HepG2 (cell line): ENCODE results near the gene STPG4. TPM values are rescaled to one million over a fixed set of nuclear protein-coding genes. Genes with fewer than 3 reads are reported as not detected.

Experiments used
- FOXK1 ChIP-seq: sonication (generic); formaldehyde crosslinking; IDR thresholded peaks from 2 replicates; pipeline ENCODE4 v1.4.0; 2020; ENCODE audit warnings: low read depth, missing genetic modification reagents, borderline replicate concordance
- LCORL ChIP-seq, 2 experiments: fragments of 450-650 bp in 1 of 2; sonication (generic) in 1 of 2; formaldehyde crosslinking in 1 of 2; IDR thresholded peaks; 2 replicates each; pipeline versions ENCODE4 v1.5.0 to v1.6.1; 2017 to 2020; ENCODE audit warnings: antibody characterized with exemption in 1 of 2, missing genetic modification reagents in 1 of 2
- MAFK ChIP-seq, 2 experiments: IDR thresholded peaks in 1 of 2; conservative IDR thresholded peaks in 1 of 2; 2 replicates each; pipeline ENCODE4 v1.6.1; 2011; ENCODE audit warnings: improper control_type of control experiment in 2 of 2, low read length in 2 of 2
- NCOA1 ChIP-seq: sonication (generic); formaldehyde crosslinking; IDR thresholded peaks from 2 replicates; pipeline ENCODE4 v1.9.0; 2021; ENCODE audit warnings: missing genetic modification reagents
- RXRB ChIP-seq: IDR thresholded peaks from 2 replicates; pipeline ENCODE4 v1.6.1; 2016; ENCODE audit warnings: borderline replicate concordance, missing genetic modification reagents, missing compliant biosample characterization
- SIN3A ChIP-seq: IDR thresholded peaks from 2 replicates; pipeline ENCODE4 v1.6.1; 2011; ENCODE audit warnings: low read depth, mild to moderate bottlenecking, control low read depth, low read length, borderline replicate concordance
- ZFYVE20 ChIP-seq: sonication (generic); formaldehyde crosslinking; IDR thresholded peaks from 2 replicates; pipeline ENCODE4 v1.8.0; 2023; ENCODE audit warnings: low read depth, mild to moderate bottlenecking, moderate library complexity, missing genetic modification reagents, borderline replicate concordance
- ZNF326 ChIP-seq: sonication (generic); formaldehyde crosslinking; IDR thresholded peaks from 2 replicates; pipeline ENCODE4 v1.4.0; 2020; ENCODE audit warnings: missing genetic modification reagents, borderline replicate concordance
- ZNF331 ChIP-seq: sonication (generic); formaldehyde crosslinking; IDR thresholded peaks from 2 replicates; pipeline ENCODE4 v1.4.0; 2020; ENCODE audit warnings: missing genetic modification reagents
- ZNF333 ChIP-seq: sonication (generic); formaldehyde crosslinking; IDR thresholded peaks from 2 replicates; pipeline ENCODE4 v1.4.0; 2020; ENCODE audit warnings: mild to moderate bottlenecking, missing genetic modification reagents, borderline replicate concordance
- ZNF510 ChIP-seq: sonication (generic); formaldehyde crosslinking; IDR thresholded peaks from 2 replicates; pipeline ENCODE4 v1.4.0; 2020; ENCODE audit warnings: low read depth, mild to moderate bottlenecking, missing genetic modification reagents
- ZNF75D ChIP-seq: sonication (generic); formaldehyde crosslinking; IDR thresholded peaks from 2 replicates; pipeline ENCODE4 v1.8.1; 2023; ENCODE audit warnings: missing genetic modification reagents, mild to moderate bottlenecking, borderline replicate concordance
- polyA plus RNA-seq, 8 experiments: library from polyadenylated mRNA; depleted of rRNA in 3 of 8; stranded (reverse) in 7 of 8; unstranded in 1 of 8; fragments of >200 nt; fragmentation: Illumina TruSeq in 4 of 8; extraction: Trizol in 4 of 8; gene quantifications; 2 replicates each; pipeline versions ENCODE4 v1.2.1 to v1.2.3, GENCODE V29; 2011 to 2016; ENCODE audit warnings: low read depth in 4 of 8, missing spikeins in 1 of 8, mixed read lengths in 1 of 8; ENCODE audit not compliant: insufficient read depth in 1 of 8
- total RNA-seq, 5 experiments: library from RNA; depleted of rRNA; stranded (reverse); fragments of >200 nt; fragmentation: Illumina TruSeq; extraction: Trizol; gene quantifications; 2 replicates each; pipeline ENCODE4 v1.2.3, GENCODE V29; 2016; ENCODE audit warnings: low read depth in 1 of 5
- TF ChIP-seq, protein P1 (sequence below): IDR thresholded peaks from 2 replicates; pipeline ENCODE4 v1.6.1; 2016

Gene STPG4
- total and polyA plus RNA-seq, 2 of the 13 experiments (the other 11 are each of a cell fraction or from before 2014, with no cell fraction given) = 0.11 to 0.15 TPM

DNA sequence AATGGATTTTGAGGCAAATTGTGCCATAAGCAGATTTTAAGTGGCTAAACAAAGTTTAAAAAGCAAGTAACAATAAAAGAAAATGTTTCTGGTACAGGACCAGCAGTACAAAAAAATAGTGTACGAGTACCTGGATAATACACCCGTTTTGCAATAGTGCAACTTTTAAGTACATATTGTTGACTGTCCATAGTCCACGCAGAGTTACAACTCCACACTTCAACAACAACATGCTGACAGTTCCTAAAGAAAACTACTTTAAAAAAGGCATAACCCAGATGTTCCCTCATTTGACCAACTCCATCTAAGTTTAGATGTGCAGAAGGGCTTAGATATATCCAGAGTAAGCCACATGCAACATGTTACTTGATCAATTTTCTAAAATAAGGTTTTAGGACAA is 5.1 kb upstream of the STPG4 start (continued):
- TF ChIP-seq ZNF326 (CRISPR knock-in tag) (no peak), ZNF333 (CRISPR knock-in tag) (no peak), LCORL (IDR thresholded peaks at IDR 0.05) (no peak), LCORL (CRISPR knock-in tag; IDR thresholded peaks at IDR 0.05) (peak; percentile 56; the same call in 1 of the 2 replicates), RXRB (CRISPR knock-in tag) (peak; percentile 72), ZFYVE20 (CRISPR knock-in tag) (no peak), MAFK (conservative IDR thresholded peaks at IDR 0.05 in 1 of 2, IDR thresholded peaks at IDR 0.05 in 1 of 2; ENCODE audit: low read length in 2 of 2) (peak in 1 of 2 experiments; percentile 19; a peak in 1 of 4 replicates), ZNF510 (CRISPR knock-in tag) (no peak), NCOA1 (CRISPR knock-in tag) (no peak), ZNF75D (CRISPR knock-in tag) (no peak), FOXK1 (CRISPR knock-in tag) (peak; percentile 80; the same call in 1 of the 2 replicates), ZNF331 (peak; percentile 63; the same call in 1 of the 2 replicates), SIN3A (no peak)
- TF ChIP-seq, protein P1, sequence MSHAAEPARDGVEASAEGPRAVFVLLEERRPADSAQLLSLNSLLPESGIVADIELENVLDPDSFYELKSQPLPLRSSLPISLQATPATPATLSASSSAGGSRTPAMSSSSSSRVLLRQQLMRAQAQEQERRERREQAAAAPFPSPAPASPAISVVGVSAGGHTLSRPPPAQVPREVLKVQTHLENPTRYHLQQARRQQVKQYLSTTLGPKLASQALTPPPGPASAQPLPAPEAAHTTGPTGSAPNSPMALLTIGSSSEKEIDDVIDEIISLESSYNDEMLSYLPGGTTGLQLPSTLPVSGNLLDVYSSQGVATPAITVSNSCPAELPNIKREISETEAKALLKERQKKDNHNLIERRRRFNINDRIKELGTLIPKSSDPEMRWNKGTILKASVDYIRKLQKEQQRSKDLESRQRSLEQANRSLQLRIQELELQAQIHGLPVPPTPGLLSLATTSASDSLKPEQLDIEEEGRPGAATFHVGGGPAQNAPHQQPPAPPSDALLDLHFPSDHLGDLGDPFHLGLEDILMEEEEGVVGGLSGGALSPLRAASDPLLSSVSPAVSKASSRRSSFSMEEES (CRISPR knock-in tag) = no peak
- TF ChIP-seq, all 625 proteins: peak for 64
